Measurements from ENCODE around the gene EREG.

EREG gene

GRCh38 chr4:74431113-74431826 is 66.3 kb downstream of the EREG start:
- no peak for DNase-seq

GRCh38 chr4:74433043-74433442 is 68.1 kb downstream of the EREG start:
- DNase-seq, result no peak

- no peak for DNase-seq
These were observed 68.7 kb downstream of the EREG start for GRCh38 chr4:74433541-74434172.

- DNase-seq, result no peak
These were observed 70.4 kb downstream of the EREG start for GRCh38 chr4:74435296-74435695.

- no peak for DNase-seq
These were observed 72.9 kb downstream of the EREG start for GRCh38 chr4:74437866-74438265.

All from inflammatory macrophage (primary cell).